HG02759 (cell line): Measurements from ENCODE around the gene INSM1.

Experiments
- ATAC-seq: cut with Tn5 transposase; IDR thresholded peaks from one replicate; pipeline ENCODE4 v1.9.1; 2021; ENCODE audit warnings: mild to moderate bottlenecking, moderate library complexity; ENCODE audit not compliant: unreplicated experiment

Gene INSM1

DNA sequence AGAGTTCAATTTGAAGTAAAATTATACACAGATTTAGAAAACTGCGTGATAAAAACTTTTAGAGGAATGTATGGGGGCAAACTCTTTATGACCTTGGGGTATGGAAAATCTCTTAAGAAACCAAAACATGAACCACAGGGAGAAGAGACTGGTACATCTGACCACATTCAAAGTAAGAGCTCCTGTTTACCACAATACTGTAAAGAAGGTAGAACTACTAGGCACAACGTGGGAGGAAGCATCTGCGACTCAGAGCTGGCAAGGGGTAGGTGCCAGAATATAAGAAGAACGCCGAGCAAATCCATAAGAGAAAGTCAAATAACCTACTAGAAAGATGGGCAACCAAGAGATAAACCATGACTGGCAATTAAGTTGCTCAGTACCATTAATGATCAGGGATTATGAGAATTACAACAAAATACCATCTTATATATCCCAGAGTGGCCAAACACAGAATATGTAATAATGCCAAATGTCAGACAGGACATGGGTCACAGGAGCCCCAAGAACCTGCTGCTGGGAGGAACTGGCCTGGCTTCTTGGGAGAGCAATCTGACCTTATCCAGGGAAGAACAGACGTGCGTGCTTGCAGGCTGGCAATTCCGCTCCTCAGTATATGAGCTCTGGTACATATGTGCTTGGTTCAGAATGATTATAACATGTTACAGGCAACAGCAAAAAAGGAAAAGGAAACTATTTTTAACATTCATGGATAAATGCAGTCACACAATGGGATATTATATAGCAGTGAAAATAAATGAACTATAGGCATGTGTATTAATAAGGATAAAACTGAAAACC is 50.2 kb downstream of the INSM1 start:
- ATAC-seq = no peak
